WI38 (cell line): ENCODE measurements around the gene USP24.

Experiments
- H3K4me3 ChIP-seq: 2 replicates; pipeline ENCODE4 v1.5.1; 2011; ENCODE audit warnings: low read depth, mild to moderate bottlenecking, control low read depth, low read length
- CTCF ChIP-seq: IDR thresholded peaks from 2 replicates; pipeline ENCODE4 v1.5.1; 2012; ENCODE audit warnings: low read depth, mild to moderate bottlenecking, control low read depth, low read length

USP24 gene

GRCh38 chr1:55134152-55134808 is 80.9 kb downstream of the USP24 start:
- TF ChIP-seq CTCF = no peak
- no peak overlapping the region for H3K4me3 ChIP-seq

- TF ChIP-seq CTCF = no peak
- no peak overlapping the region for H3K4me3 ChIP-seq
These were observed 83.4 kb downstream of the USP24 start for GRCh38 chr1:55131801-55132200.

- TF ChIP-seq CTCF = no peak
- H3K4me3 ChIP-seq = no peak overlapping the region
These were observed 83.9 kb downstream of the USP24 start for GRCh38 chr1:55131218-55131617.

DNA sequence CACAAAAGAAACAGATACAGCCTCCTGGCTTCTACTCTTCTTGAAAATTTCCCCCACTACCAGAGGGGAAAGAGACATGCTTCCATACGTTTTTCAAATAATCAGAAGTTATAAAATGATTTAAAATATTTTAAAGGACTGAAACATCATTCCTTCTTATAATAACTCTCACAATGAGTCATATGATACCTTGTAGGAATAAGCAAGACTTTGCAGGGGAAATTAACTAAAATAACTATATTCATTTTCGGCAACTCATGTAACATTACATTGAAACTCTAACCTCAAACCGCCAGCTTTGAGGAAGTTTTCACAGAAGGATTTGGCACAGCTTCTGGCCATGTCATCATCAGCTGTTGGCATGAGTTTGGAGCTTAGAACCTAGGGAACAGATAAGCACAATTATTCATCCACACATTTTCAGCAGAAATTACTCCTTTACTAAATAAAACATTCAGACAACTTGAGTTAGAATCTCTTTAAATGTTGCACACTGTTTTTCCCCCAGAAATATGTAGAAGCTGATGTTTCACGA is 85.9 kb downstream of the USP24 start:
- no peak for TF ChIP-seq CTCF
- no peak overlapping the region for H3K4me3 ChIP-seq

DNA sequence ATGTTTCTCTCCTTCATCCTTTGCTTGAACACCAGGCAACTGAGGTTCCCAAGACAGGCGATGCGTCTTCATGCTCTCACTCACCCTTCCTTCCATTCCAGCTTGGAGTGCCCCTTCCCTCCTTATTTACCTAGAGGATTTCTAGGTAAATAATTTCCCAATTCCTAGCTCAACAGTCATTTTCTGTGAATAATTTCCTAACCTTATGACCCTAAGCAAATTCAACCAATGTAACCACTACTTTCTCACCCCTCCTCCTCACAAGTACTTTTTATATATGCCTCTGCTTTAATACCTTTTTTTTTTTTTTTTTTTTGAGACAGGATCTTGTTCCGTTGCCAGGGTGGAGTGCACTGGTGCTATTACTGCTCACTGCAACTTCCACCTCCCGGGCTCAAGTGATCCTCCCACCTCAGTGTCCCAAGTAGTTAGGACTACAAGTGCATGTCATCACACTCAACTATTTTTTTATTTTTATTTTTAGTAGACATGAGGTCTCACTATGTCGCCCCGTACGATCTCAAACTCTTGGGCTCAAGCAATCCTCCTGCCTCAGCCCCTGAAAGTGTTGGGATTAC is 86.7 kb downstream of the USP24 start:
- no peak overlapping the region for H3K4me3 ChIP-seq
- no peak for TF ChIP-seq CTCF

GRCh38 chr1:55127827-55128343 is 87.3 kb downstream of the USP24 start:
- H3K4me3 ChIP-seq = no peak overlapping the region
- TF ChIP-seq CTCF = no peak

- no peak for TF ChIP-seq CTCF
- no peak overlapping the region for H3K4me3 ChIP-seq
These were observed 90.7 kb downstream of the USP24 start for GRCh38 chr1:55124470-55124869.
